Aorta (tissue), 4 donors: ENCODE data around the gene OCEL1. TPM values are rescaled to one million over a fixed set of nuclear protein-coding genes. Genes with fewer than 3 reads are reported as not detected.

Source experiments
- polyA plus RNA-seq, 2 donors: library from polyadenylated mRNA; stranded (reverse); fragments of 200-250 nt; gene quantifications; one replicate each; pipeline ENCODE4 v1.2.3, GENCODE V29; 2013
- total RNA-seq, 2 donors: library from RNA; stranded (reverse); fragmentation: NEBNext Ultra II Directional; extraction: Animal tissue kit (Norgen Biotek cat#: 25700); gene quantifications; one replicate each; pipeline ENCODE4 v1.2.1, GENCODE V29; 2021
- donor health status: healthy with polysubstance abuse.
- donor health status: Bipolar disorder and iron deficiency.
- donor health status: DM: no; HTN: no; CAD: no.
- donor health status: DM: yes; HTN: yes; CAD: no.

Gene OCEL1
- total and polyA plus RNA-seq, 4 donors, result 10.2 to 26.2 (median 24.6) TPM

Other genes starting within 250 kb of the OCEL1 start
- 1 to 10 TPM; 2.6 to 5.4 TPM for gene CPAMD8, start 199.4 kb upstream of the OCEL1 start, total RNA-seq
- gene CPAMD8, start 199.4 kb upstream of the OCEL1 start, polyA plus RNA-seq, result 10 to 100 TPM in 1 of 2 donors, 1 to 10 TPM in 1; 1.9 to 11.9 TPM
- 1 to 10 TPM; 5.8 to 7.2 TPM for gene HAUS8, start 150.8 kb upstream of the OCEL1 start, total RNA-seq
- gene HAUS8, start 150.8 kb upstream of the OCEL1 start, polyA plus RNA-seq, result 10 to 100 TPM in 1 of 2 donors, 1 to 10 TPM in 1; 4.5 to 15.1 TPM
- gene MYO9B, start 150.4 kb upstream of the OCEL1 start, total RNA-seq, result 100 to 1,000 TPM; 165 to 176 TPM
- gene MYO9B, start 150.4 kb upstream of the OCEL1 start, polyA plus RNA-seq, result 100 to 1,000 TPM in 1 of 2 donors, 10 to 100 TPM in 1; 34.3 to 183 TPM
- 10 to 100 TPM; 18.7 to 24.0 TPM for gene USE1, start 10.9 kb upstream of the OCEL1 start, total RNA-seq
- 10 to 100 TPM; 47.3 to 75.2 TPM for gene USE1, start 10.9 kb upstream of the OCEL1 start, polyA plus RNA-seq
- gene NR2F6, start 19.7 kb downstream of the OCEL1 start, total RNA-seq, result 10 to 100 TPM; 23.1 to 27.7 TPM
- 10 to 100 TPM; 10.4 to 19.9 TPM for gene NR2F6, start 19.7 kb downstream of the OCEL1 start, polyA plus RNA-seq
- gene USHBP1, start 38.5 kb downstream of the OCEL1 start, total RNA-seq, result 10 to 100 TPM in 1 of 2 donors, 1 to 10 TPM in 1; 4.6 to 12.8 TPM
- gene USHBP1, start 38.5 kb downstream of the OCEL1 start, polyA plus RNA-seq, result under 1 TPM; 0.13 to 0.61 TPM
- gene BABAM1, start 41.2 kb downstream of the OCEL1 start, total RNA-seq, result 10 to 100 TPM; 55.8 to 63.2 TPM
- gene BABAM1, start 41.2 kb downstream of the OCEL1 start, polyA plus RNA-seq, result 100 to 1,000 TPM in 1 of 2 donors, 10 to 100 TPM in 1; 83.6 to 102 TPM
- gene ANKLE1, start 55.7 kb downstream of the OCEL1 start, total RNA-seq, result 1 to 10 TPM in 1 of 2 donors, under 1 TPM in 1; 0.71 to 1.0 TPM
- gene ANKLE1, start 55.7 kb downstream of the OCEL1 start, polyA plus RNA-seq, result under 1 TPM in 1 of 2 donors, not detected in 1; 0.95 TPM
- 10 to 100 TPM in 1 of 2 donors, 1 to 10 TPM in 1; 9.8 to 10.8 TPM for gene ABHD8, start 77.2 kb downstream of the OCEL1 start, total RNA-seq
- gene ABHD8, start 77.2 kb downstream of the OCEL1 start, polyA plus RNA-seq, result 10 to 100 TPM; 10.8 to 11.6 TPM
- gene MRPL34, start 79.6 kb downstream of the OCEL1 start, total RNA-seq, result 10 to 100 TPM; 41.9 to 53.9 TPM
- gene MRPL34, start 79.6 kb downstream of the OCEL1 start, polyA plus RNA-seq, result 100 to 1,000 TPM; 134 to 177 TPM
- 10 to 100 TPM; 21.4 to 33.2 TPM for gene DDA1, start 83.3 kb downstream of the OCEL1 start, total RNA-seq
- gene DDA1, start 83.3 kb downstream of the OCEL1 start, polyA plus RNA-seq, result 10 to 100 TPM; 24.2 to 71.0 TPM
- gene ANO8, start 108.6 kb downstream of the OCEL1 start, total RNA-seq, result 10 to 100 TPM; 10.9 to 17.4 TPM
- 10 to 100 TPM in 1 of 2 donors, 1 to 10 TPM in 1; 1.3 to 19.4 TPM for gene ANO8, start 108.6 kb downstream of the OCEL1 start, polyA plus RNA-seq
- gene GTPBP3, start 111.3 kb downstream of the OCEL1 start, total RNA-seq, result 10 to 100 TPM; 16.7 to 27.7 TPM
- gene GTPBP3, start 111.3 kb downstream of the OCEL1 start, polyA plus RNA-seq, result 10 to 100 TPM in 1 of 2 donors, 1 to 10 TPM in 1; 3.4 to 32.2 TPM
- 100 to 1,000 TPM; 368 to 411 TPM for gene PLVAP, start 151.1 kb downstream of the OCEL1 start, total RNA-seq
- 10 to 100 TPM in 1 of 2 donors, 1 to 10 TPM in 1; 4.0 to 21.8 TPM for gene PLVAP, start 151.1 kb downstream of the OCEL1 start, polyA plus RNA-seq
- 1 to 10 TPM in 1 of 2 donors, under 1 TPM in 1; 0.71 to 1.7 TPM for gene CCDC194, start 168.0 kb downstream of the OCEL1 start, total RNA-seq
- gene CCDC194, start 168.0 kb downstream of the OCEL1 start, polyA plus RNA-seq, result not detected
- 100 to 1,000 TPM in 1 of 2 donors, 10 to 100 TPM in 1; 72.0 to 116 TPM for gene BST2, start 179.4 kb downstream of the OCEL1 start, total RNA-seq
- 100 to 1,000 TPM; 114 to 171 TPM for gene BST2, start 179.4 kb downstream of the OCEL1 start, polyA plus RNA-seq
- gene MVB12A, start 193.8 kb downstream of the OCEL1 start, total RNA-seq, result 10 to 100 TPM; 28.5 to 48.0 TPM
- 10 to 100 TPM; 50.7 to 68.6 TPM for gene MVB12A, start 193.8 kb downstream of the OCEL1 start, polyA plus RNA-seq
- gene TMEM221, start 222.4 kb downstream of the OCEL1 start, total RNA-seq, result under 1 TPM in 1 of 2 donors, not detected in 1; 0.30 TPM
- under 1 TPM in 1 of 2 donors, not detected in 1; 0.38 TPM for gene TMEM221, start 222.4 kb downstream of the OCEL1 start, polyA plus RNA-seq
- not detected for gene NXNL1, start 234.7 kb downstream of the OCEL1 start, total RNA-seq
- gene NXNL1, start 234.7 kb downstream of the OCEL1 start, polyA plus RNA-seq, result not detected
- gene SLC27A1, start 244.3 kb downstream of the OCEL1 start, total RNA-seq, result 10 to 100 TPM; 12.0 to 22.2 TPM
- gene SLC27A1, start 244.3 kb downstream of the OCEL1 start, polyA plus RNA-seq, result 10 to 100 TPM in 1 of 2 donors, 1 to 10 TPM in 1; 6.8 to 37.8 TPM